Measurements from ENCODE around the gene FAM168A. TPM values are rescaled to one million over a fixed set of nuclear protein-coding genes. Genes with fewer than 3 reads are reported as not detected.

Gene FAM168A
- total RNA-seq, 2 experiments from 2014 or later: 10.1 to 23.7 TPM

- TF ChIP-seq CTCF (conservative IDR thresholded peaks at IDR 0.05; ENCODE audit: low read length) (no peak), EZH2phosphoT487 (IDR thresholded peaks at IDR 0.05; ENCODE audit: borderline replicate concordance, low read depth, low read length) (no peak)
- Histone ChIP-seq H3K9me2 (ENCODE audit: insufficient read depth, low read length) (no peaks in the 10 kb centered on the region), H4K20me1 (ENCODE audit: insufficient read depth, low read length) (no peaks in the 10 kb centered on the region), H3K9me3 (ENCODE audit: low read length) (no peaks in the 10 kb centered on the region), H3K36me3 (ENCODE audit: insufficient read depth, low read length) (no peaks in the 10 kb centered on the region), H3K4me1 (ENCODE audit: insufficient read depth, low read length, poor library complexity, severe bottlenecking) (no peaks in the 10 kb centered on the region), H2AFZ (ENCODE audit: low read length) (no peak overlapping the region), H3K4me3 (ENCODE audit: low read depth, low read length, poor library complexity, severe bottlenecking) (no peak overlapping the region), H3K4me2 (ENCODE audit: low read length) (no peak overlapping the region), H3K79me2 (ENCODE audit: insufficient read depth, low read depth, low read length) (no peaks in the 10 kb centered on the region), H3K27ac (ENCODE audit: low read depth, low read length, poor library complexity, severe bottlenecking) (no peak overlapping the region)
- ChIA-PET POLR2A (no interaction called here), CTCF (ENCODE audit: unreplicated experiment) (interaction anchor here (0.9 kb wide), 1 partner anchor 22 kb away, joined by 3 read pairs; no protein-coding TSS in a partner anchor)
- intact Hi-C loops (cut with micrococcal nuclease; ENCODE audit: unreplicated experiment): no loop called here
- no TSS peak for BruUV-seq (replicated peaks)
- DNase-seq (ENCODE audit: low spot score): no peak
Measured at GRCh38 chr11:73356979-73357860, 240.7 kb downstream of the FAM168A start.

GRCh38 chr11:73355109-73355508 is 242.8 kb downstream of the FAM168A start:
- Histone ChIP-seq H2AFZ (ENCODE audit: low read length) (no peak overlapping the region), H3K36me3 (ENCODE audit: insufficient read depth, low read length) (no peaks in the 10 kb centered on the region), H3K4me2 (ENCODE audit: low read length) (no peak overlapping the region), H3K9me3 (ENCODE audit: low read length) (no peaks in the 10 kb centered on the region), H3K27ac (ENCODE audit: low read depth, low read length, poor library complexity, severe bottlenecking) (no peak overlapping the region), H3K9me2 (ENCODE audit: insufficient read depth, low read length) (no peaks in the 10 kb centered on the region), H3K79me2 (ENCODE audit: insufficient read depth, low read depth, low read length) (no peaks in the 10 kb centered on the region), H4K20me1 (ENCODE audit: insufficient read depth, low read length) (no peaks in the 10 kb centered on the region), H3K4me1 (ENCODE audit: insufficient read depth, low read length, poor library complexity, severe bottlenecking) (no peaks in the 10 kb centered on the region), H3K4me3 (ENCODE audit: low read depth, low read length, poor library complexity, severe bottlenecking) (no peak overlapping the region)
- intact Hi-C loops (cut with micrococcal nuclease; ENCODE audit: unreplicated experiment): no loop called here
- no peak for TF ChIP-seq EZH2phosphoT487 (IDR thresholded peaks at IDR 0.05; ENCODE audit: borderline replicate concordance, low read depth, low read length)
- TF ChIP-seq CTCF (conservative IDR thresholded peaks at IDR 0.05; ENCODE audit: low read length): no peak
- CTCF ChIA-PET (ENCODE audit: unreplicated experiment): no interaction called here
- DNase-seq (ENCODE audit: low spot score): no peak
- POLR2A ChIA-PET: no interaction called here
- BruUV-seq (replicated peaks): no TSS peak

GRCh38 chr11:73353422-73353821 is 244.5 kb downstream of the FAM168A start:
- intact Hi-C loops (cut with micrococcal nuclease; ENCODE audit: unreplicated experiment): no loop called here
- ChIA-PET CTCF (ENCODE audit: unreplicated experiment) (no interaction called here), POLR2A (no interaction called here)
- no peaks in the 10 kb centered on the region for H3K79me2 ChIP-seq (ENCODE audit: insufficient read depth, low read depth, low read length)
- no peak overlapping the region for H2AFZ ChIP-seq (ENCODE audit: low read length)
- H3K9me2 ChIP-seq (ENCODE audit: insufficient read depth, low read length): no peaks in the 10 kb centered on the region
- H3K27ac ChIP-seq (ENCODE audit: low read depth, low read length, poor library complexity, severe bottlenecking): no peak overlapping the region
- no peaks in the 10 kb centered on the region for H3K36me3 ChIP-seq (ENCODE audit: insufficient read depth, low read length)
- no peaks in the 10 kb centered on the region for H4K20me1 ChIP-seq (ENCODE audit: insufficient read depth, low read length)
- no peaks in the 10 kb centered on the region for H3K4me1 ChIP-seq (ENCODE audit: insufficient read depth, low read length, poor library complexity, severe bottlenecking)
- H3K4me3 ChIP-seq (ENCODE audit: low read depth, low read length, poor library complexity, severe bottlenecking): no peak overlapping the region
- H3K9me3 ChIP-seq (ENCODE audit: low read length): no peaks in the 10 kb centered on the region
- no peak overlapping the region for H3K4me2 ChIP-seq (ENCODE audit: low read length)
- BruUV-seq (replicated peaks): no TSS peak
- DNase-seq (ENCODE audit: low spot score): no peak
- TF ChIP-seq CTCF (conservative IDR thresholded peaks at IDR 0.05; ENCODE audit: low read length): no peak
- no peak for TF ChIP-seq EZH2phosphoT487 (IDR thresholded peaks at IDR 0.05; ENCODE audit: borderline replicate concordance, low read depth, low read length)
